ENCODE measurements around the gene AGO3.

Gene AGO3

DNA sequence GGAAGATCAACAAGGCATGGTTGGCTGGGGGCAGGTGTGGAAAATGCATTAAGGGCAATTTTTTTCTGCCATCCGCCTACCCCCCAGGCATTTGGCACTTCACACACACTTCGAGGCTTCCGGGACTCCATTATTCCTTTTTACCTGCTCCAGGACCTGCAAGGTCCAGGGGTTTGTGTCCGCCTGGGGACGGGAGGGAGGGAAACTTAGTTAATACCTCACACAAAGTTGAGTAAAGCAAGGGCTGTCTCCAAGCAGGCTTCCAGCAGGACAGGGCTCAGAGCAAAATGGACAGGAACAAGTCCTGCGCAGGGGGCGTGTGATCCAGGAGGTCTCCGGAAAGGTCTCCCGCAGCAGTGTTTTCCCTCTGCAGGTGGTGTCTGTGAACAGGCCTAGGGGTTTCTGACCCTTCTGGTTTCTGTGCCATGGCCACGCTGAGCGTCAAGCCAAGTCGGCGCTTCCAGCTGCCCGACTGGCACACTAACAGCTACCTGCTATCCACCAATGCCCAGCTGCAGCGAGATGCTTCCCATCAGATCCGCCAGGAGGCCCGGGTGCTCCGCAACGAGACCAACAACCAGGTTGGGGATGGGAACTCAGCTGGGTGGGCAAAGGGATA is 153.7 kb downstream of the AGO3 start:
- DNase-seq, result no peak

DNA sequence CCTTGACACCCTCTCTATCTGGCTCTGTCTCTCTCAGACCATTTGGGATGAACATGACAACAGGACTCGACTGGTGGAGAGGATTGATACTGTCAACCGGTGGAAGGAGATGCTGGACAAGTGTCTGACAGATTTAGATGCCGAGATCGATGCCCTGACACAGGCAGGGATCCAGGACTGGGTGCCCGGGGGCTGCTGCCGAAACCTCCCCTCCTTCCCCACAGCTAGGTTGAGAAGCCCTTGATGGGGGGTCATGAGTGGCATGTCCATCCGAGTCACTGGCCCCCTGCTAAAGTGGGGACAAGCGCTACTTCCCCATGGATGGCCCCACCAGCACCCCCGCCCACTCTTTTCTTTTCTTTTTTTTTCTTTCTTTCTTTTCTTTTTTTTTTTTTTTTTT is 154.2 kb downstream of the AGO3 start:
- no peak for DNase-seq

GRCh38 chr1:36085686-36086526 is 155.0 kb downstream of the AGO3 start:
- DNase-seq, result no peak

- DNase-seq, result no peak
These were observed 155.8 kb downstream of the AGO3 start for GRCh38 chr1:36086529-36087232.

GRCh38 chr1:36087233-36088123 is 156.6 kb downstream of the AGO3 start:
- no peak for DNase-seq

- no peak for DNase-seq
These were observed 157.3 kb downstream of the AGO3 start for GRCh38 chr1:36088265-36088576.

DNA sequence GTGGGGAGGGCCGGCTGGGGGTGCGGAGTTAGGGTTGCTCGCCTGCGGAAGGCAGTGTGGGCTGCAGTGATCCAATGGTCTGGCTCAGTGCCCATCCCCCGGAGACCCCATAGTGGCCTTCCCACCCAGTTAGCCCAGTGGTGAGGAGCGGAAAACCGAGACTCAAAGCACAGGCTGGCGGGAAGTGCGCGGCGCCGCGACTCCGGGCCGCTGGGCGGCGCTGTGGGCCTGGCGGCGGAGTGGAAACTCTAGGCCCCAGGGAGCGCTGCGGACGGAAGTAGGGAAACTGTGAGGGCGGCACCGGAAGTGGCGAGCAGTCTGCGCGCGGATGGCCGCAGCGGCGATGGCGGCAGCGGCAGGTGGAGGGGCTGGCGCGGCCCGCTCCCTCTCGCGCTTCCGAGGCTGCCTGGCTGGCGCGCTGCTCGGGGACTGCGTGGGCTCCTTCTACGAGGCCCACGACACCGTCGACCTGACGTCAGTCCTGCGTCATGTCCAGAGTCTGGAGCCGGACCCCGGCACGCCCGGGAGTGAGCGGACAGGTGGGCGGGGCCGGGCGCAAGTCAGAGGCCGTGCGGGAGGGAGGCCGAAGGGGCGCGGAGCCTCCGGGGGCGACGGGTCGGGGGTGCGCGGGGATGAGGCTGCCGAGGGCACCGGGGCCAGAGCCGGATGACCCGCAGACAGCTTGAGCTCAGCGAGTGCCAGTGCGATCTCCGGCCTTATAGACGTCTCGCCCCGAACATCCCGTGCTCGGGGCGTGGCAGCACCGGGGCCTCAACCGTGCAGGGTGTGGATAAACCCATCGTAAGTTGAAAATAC is 157.9 kb downstream of the AGO3 start, which contains the start of gene ADPRS:
Gene ADPRS, plus strand, starts transcription at position 316 of the 816 bp plus-strand sequence. Its CDS starts 13 bp downstream, at position 329.
- DNase-seq, result peak; percentile 87

DNA sequence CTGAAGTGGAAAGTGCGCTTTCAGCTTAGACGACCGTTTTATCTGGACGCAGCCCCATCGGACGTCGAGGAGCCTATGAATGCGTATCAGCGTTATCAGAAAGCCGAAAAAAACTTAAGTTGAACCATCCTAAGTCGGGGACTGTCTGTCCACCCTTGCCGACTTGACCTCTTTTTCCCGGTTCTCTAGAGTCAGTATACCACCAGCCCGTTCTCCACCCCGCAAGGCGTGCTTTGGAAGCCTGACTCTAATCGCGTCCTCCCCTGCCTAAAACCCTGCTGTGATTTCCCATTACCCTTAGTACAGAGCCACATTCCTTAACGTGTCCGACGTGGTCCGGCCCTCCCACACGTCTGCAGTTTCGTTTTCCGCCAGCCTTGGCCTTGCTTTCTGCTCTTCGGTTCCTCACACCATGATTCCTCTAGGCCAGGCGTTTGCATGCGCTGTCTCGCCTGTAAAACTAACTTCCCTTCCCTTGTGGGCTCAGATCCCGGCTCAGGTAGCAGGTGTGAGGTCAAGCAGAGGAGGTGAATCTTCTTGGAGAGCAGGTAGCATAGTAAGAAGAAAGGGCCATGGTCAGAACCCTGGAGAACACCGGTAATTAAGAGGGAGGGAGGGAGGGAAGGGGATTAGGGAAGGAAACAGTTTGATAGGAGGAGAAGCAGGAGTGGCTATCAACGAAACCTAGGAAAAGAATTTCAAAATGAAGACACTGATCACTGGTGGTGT is 158.7 kb downstream of the AGO3 start:
- DNase-seq, result no peak

- DNase-seq, result no peak
These were observed 160.2 kb downstream of the AGO3 start for GRCh38 chr1:36091141-36091540.

- no peak for DNase-seq
These were observed 160.8 kb downstream of the AGO3 start for GRCh38 chr1:36091698-36092097.

DNA sequence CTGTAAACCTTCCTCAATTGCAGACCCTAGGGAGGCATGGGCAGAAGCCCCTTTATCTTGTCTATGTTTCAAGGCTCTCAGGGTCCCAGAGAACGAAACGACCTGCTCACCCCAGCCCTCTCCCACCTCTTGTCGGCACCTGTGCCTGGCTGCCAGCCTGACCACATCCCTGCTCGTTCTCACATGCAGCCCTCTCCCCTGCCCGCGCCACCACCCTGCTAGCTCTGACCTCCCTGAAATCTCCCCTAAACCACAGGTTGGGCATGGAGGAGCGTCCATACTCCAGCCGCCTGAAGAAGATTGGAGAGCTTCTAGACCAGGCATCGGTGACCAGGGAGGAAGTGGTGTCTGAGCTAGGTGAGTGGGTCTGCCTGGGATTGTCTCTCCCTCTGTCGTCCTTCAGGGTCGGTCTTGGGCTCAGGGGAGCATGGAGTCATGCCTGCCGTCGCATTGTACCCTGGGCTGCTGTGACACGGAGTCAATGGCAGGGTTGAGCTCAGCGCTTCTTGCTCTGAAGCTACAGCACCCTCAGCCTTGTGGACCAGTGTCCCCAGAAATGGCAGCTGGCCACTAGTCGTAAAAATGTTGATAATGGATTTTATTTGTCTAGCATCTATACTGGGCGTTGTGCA is 161.4 kb downstream of the AGO3 start:
- DNase-seq, result no peak

DNA sequence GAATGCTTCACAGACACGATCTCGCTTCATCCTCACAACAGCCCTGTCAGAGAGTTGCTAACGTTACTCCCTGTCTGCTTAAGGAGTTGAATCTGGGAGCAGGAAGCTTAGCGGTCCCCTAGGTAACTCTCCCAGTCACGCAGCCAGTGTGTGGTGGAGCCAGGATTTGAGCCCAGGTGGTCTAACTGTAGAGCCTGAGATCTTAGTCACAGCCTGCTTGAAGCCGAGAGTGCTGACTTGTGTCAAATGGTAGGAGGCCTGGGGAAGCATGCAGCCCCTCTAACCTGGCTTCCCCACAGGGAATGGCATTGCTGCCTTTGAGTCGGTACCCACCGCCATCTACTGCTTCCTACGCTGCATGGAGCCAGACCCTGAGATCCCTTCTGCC is 161.9 kb downstream of the AGO3 start:
- no peak for DNase-seq

- no peak for DNase-seq
These were observed 162.3 kb downstream of the AGO3 start for GRCh38 chr1:36093226-36093625.

DNA sequence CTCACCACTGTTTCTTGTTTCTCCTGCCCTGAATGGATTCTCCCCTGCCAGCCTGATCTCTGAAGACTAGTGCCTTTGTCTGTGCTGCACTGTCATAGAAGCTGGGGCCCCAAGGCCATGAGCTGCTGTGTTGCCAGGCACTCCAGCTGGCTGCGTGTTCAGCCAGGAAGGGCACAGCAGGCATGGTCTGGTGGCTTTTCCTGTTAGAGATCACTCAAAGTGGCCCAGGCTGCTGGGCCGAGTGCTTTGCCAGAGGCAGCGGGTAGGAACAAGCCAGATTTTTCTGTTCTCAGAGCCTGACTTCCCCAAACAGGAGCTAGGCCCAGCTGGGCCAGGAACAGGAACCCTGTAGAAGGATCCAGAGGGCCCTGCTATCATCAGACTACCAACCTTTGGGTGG is 163.0 kb downstream of the AGO3 start:
- DNase-seq, result no peak

DNA sequence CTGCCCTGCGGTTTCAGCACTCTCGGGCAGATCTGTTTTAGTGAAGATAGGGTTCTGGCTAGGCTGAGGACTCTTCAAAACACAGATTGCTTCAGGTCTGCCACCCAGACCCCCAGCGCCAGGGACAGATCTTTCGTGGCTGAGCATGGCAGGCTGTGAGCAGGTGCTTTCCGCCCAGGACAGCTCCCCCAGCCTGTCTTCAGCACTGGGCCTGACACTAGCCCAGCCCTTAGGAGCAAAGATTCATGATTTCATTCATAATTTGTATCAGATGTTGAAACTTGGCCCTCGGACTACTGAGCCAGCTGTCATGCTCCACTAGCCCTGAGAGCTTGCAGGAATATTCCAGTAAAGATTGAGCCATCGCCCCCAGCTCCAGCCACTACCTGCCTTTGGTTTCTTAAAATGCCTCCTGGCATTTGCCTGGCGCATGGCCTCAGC is 163.7 kb downstream of the AGO3 start:
- no peak for DNase-seq

DNA sequence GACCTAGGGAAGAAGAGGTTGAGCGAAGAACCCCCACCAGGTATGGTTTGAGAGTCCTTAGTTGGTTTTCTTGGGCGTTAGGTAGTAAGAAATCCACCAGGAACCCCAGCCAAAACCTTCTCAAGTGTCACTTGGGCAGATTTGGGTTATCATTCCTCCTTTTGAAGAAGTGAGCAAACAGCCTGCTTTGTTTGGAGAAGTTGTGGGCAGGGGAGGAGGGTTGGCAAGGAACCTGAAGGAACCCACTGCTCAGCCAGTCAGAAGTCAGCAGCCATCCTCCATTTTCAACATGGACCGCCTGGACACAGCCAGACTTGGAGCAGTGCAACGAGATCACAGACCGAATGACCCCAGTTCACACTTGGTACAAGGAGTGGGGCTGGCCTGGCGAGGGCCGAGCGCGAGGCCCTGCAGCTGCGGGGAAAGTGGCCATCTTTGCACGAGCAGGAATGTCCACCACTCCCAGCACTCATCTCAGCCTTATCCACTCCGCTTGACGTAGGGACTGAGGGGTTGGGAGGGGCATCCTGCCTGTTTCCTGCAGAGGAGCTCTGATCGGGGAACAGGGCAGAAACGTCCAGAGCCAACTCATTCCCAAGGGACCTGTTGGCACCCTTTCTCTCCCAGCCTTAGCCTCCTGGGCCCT is 165.0 kb downstream of the AGO3 start:
- no peak for DNase-seq

GRCh38 chr1:36096500-36097432 is 165.9 kb downstream of the AGO3 start:
- DNase-seq, result no peak

DNA sequence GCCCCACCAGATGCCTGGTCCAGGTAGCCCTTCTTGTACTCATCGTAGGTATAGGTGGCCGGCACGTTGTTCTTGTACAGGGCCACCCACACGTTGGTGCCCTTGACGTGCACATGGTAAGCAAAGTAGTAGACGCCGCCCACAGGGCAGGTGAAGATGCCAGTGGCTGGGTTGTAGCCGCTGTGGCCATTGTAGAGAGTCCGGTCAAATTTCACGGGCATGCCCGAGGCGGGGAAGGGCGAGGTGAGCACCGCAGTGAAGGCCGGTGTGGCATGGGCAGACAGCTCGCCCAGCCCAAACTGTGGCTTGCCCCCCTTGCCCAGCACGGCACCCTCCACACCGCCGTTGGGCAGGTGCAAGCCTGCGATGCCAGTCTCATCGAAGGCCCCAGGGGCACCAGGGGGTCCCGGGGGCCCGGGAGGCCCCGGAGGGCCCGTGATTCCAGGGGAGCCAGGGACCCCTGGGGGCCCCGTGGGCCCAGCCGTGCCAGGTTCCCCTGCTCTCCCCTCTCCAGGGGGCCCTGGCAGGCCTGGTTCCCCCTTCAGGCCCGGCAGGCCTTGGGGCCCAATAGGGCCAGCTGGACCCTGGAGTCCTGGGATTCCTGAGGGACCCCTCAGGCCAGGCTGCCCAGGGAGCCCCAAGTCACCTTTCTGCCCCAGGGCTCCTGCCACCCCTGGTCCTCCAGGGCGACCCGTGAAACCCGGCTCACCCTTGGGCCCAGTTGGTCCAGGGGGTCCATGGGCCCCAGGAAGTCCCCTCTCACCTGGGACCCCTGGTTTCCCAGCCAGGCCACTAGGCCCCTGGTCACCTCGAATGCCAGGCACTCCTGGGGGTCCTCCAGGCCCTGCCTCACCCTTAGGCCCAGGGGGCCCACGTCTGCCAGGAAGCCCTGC is 167.0 kb downstream of the AGO3 start:
- no peak for DNase-seq
